PC-9 (cell line): ENCODE results near the gene CFAP410.

Experiments
- CTCF ChIP-seq: fragments of 200-600 bp; sonication (generic); conservative IDR thresholded peaks from 2 replicates; pipeline ENCODE4 v1.6.1; 2017; ENCODE audit warnings: mixed run types, antibody characterized with exemption, mild to moderate bottlenecking, moderate library complexity
- EZH2 ChIP-seq: fragments of 200-600 bp; sonication (generic); IDR thresholded peaks from 2 replicates; pipeline ENCODE4 v1.8.0; 2017; ENCODE audit warnings: antibody characterized with exemption, low read depth

DNA sequence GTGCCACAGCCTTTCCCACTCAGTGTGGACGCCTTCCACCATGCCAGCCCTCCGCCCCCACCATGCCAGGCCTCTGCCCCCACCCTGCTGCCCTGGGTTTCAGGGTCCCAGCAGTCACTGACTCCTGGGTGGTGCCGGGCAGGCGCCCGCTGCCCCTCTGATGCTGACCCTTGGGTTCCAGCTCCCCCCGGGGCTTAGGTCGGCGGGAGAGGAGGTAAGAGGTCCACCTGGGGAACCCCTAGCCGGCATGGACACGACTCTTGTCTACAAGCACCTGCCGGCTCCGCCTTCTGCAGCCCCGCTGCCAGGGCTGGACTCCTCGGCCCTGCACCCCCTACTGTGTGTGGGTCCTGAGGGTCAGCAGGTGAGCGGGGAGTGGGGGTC, 46.4 kb downstream of the CFAP410 start:
- no peak for TF ChIP-seq CTCF
- TF ChIP-seq EZH2, result no peak
